ENCODE measurements around the gene MOV10. TPM values are rescaled to one million over a fixed set of nuclear protein-coding genes. Genes with fewer than 3 reads are reported as not detected.

MOV10 gene
- total and polyA plus RNA-seq, 2 of the 13 experiments (the other 11 are each of a cell fraction or from before 2014, with no cell fraction given): 56.4 to 58.2 TPM

- peak overlapping the region; percentile 61; the same call in 1 of the 2 replicates for H3K9ac ChIP-seq (ENCODE audit: insufficient read depth, low read depth, low read length)
- H3K36me3 ChIP-seq (replicated peaks in 1 of 2; ENCODE audit: control insufficient read depth in 1 of 2, insufficient read depth in 2 of 2, low read length in 2 of 2): peaks cover 7 to 42% of the 10 kb centered on the region in 2 experiments
- POLR2A ChIA-PET: interaction anchor here (0.7 to 9.2 kb wide), 4 partner anchors 14 to 83 kb away, joined by 4 to 251 read pairs (median 14); partner anchors contain the start of genes CAPZA1, MOV10, PPM1J and ST7L
- H3K4me1 ChIP-seq (ENCODE audit: insufficient read depth, low read length): peaks cover 85% of the 10 kb centered on the region
- H3K4me2 ChIP-seq (ENCODE audit: low read depth, low read length): peak overlapping the region; percentile 36
- no peak for FAIRE-seq
- H3K9me3 ChIP-seq (ENCODE audit: low read length): no peaks in the 10 kb centered on the region
- CTCF ChIA-PET (ENCODE audit: low intra/inter-chr PET ratio, low total read pairs): no interaction called here
- no peak for ATAC-seq
- BruUV-seq (replicated peaks): no TSS peak
- DNase-seq (ENCODE audit: low spot score): no peak
- intact Hi-C loops (cut with micrococcal nuclease; ENCODE audit: unreplicated experiment) (no loop called here), in situ Hi-C loops (cut with HindIII; ENCODE audit: extremely low pct_ligation_motif_present, low pct_unique_long_range_greater_than_20kb) (loop anchor here (10.0 to 25.0 kb wide), 2 partner anchors 197 to 336 kb away; partner anchors contain the start of gene WNT2B)
- peak overlapping the region; percentile 93 for H3K27ac ChIP-seq (ENCODE audit: extremely low read length, insufficient read depth, low read length)
- H3K4me3 ChIP-seq (replicated peaks in 1 of 3; ENCODE audit: insufficient read depth in 1 of 3, low read depth in 2 of 3, low read length in 3 of 3): no peak overlapping the region
- no peak overlapping the region for H2AFZ ChIP-seq (ENCODE audit: low read length)
- 88% methylated on average over 11 of the region's 17 CpGs for WGBS (ENCODE audit: low lambda C conversion rate)
- peaks cover 0 to 3% of the 10 kb centered on the region in 2 experiments; a peak in 1 of 5 replicates for H3K27me3 ChIP-seq (ENCODE audit: control insufficient read depth in 1 of 2, insufficient read depth in 2 of 2, low read length in 2 of 2)
- 0 out of 2 replicates have a peak, but pooled peaks have one; percentile 6 for TF ChIP-seq KDM5B (CRISPR knock-in tag; IDR thresholded peaks at IDR 0.05; ENCODE audit: borderline replicate concordance)
- peak; percentile 27 for TF ChIP-seq POLR2G (IDR thresholded peaks at IDR 0.05; ENCODE audit: low read depth, low read length)
- TF ChIP-seq NCOA2 (CRISPR knock-in tag; IDR thresholded peaks at IDR 0.05): no peak
- 0 out of 2 replicates have a peak, but pooled peaks have one; percentile 51 for TF ChIP-seq ZC3H13 (CRISPR knock-in tag; IDR thresholded peaks at IDR 0.05)
- peak; percentile 40 for TF ChIP-seq RBM39 (IDR thresholded peaks at IDR 0.05; ENCODE audit: low read depth, low read length, poor library complexity, severe bottlenecking)
- TF ChIP-seq AGO1 (IDR thresholded peaks at IDR 0.05; ENCODE audit: low read depth, low read length, poor library complexity, severe bottlenecking): peak; percentile 53
- peak; percentile 29; the same call in 1 of the 2 replicates for TF ChIP-seq ZNF235 (CRISPR knock-in tag; IDR thresholded peaks at IDR 0.05; ENCODE audit: borderline replicate concordance)
- TF ChIP-seq ZNF792 (CRISPR knock-in tag; IDR thresholded peaks at IDR 0.05): no peak
- TF ChIP-seq KLF15 (CRISPR knock-in tag; IDR thresholded peaks at IDR 0.05; ENCODE audit: borderline replicate concordance): no peak
- 0 out of 2 replicates have a peak, but pooled peaks have one; percentile 27 for TF ChIP-seq HES4 (CRISPR knock-in tag; IDR thresholded peaks at IDR 0.05; ENCODE audit: borderline replicate concordance)
- 0 out of 4 replicates have a peak, but pooled peaks of 1 of the 2 experiments have one; percentile 20 for TF ChIP-seq KLF16 (CRISPR knock-in tag; IDR thresholded peaks at IDR 0.05)
- TF ChIP-seq AGO2 (optimal IDR thresholded peaks at IDR 0.05; ENCODE audit: low read depth, low read length): peak; percentile 92
- TF ChIP-seq POLR2A (IDR thresholded peaks at IDR 0.05; ENCODE audit: insufficient read depth in 1 of 2, low read depth in 2 of 2, low read length in 2 of 2): peak in 1 of 2 experiments; percentile 43; a peak in 1 of 4 replicates
- peak; percentile 40; the same call in 1 of the 2 replicates for TF ChIP-seq RBFOX2 (IDR thresholded peaks at IDR 0.05; ENCODE audit: low read depth, low read length)
- TF ChIP-seq RBM22 (optimal IDR thresholded peaks at IDR 0.05; ENCODE audit: low read length): peak; percentile 12
- TF ChIP-seq, protein P1, sequence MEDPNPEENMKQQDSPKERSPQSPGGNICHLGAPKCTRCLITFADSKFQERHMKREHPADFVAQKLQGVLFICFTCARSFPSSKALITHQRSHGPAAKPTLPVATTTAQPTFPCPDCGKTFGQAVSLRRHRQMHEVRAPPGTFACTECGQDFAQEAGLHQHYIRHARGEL (CRISPR knock-in tag; IDR thresholded peaks at IDR 0.05): 0 out of 2 replicates have a peak, but pooled peaks have one; percentile 59
- no peak for TF ChIP-seq NONO (IDR thresholded peaks at IDR 0.05)
- TF ChIP-seq NONO (CRISPR knock-in tag; conservative IDR thresholded peaks at IDR 0.05): 0 out of 2 replicates have a peak, but pooled peaks have one; percentile 14
- no peak for TF ChIP-seq DBP (CRISPR knock-in tag; IDR thresholded peaks at IDR 0.05; ENCODE audit: not compliant biosample characterization)
- H3K79me2 ChIP-seq (ENCODE audit: insufficient read depth, low read length): peaks cover 19% of the 10 kb centered on the region
- H4K20me1 ChIP-seq (ENCODE audit: insufficient read depth, low read length): no peaks in the 10 kb centered on the region
Measured at GRCh38 chr1:112701227-112702066, 27.0 kb downstream of the MOV10 start.
